Measurements from ENCODE around the gene LIMS2.

Gene LIMS2

DNA sequence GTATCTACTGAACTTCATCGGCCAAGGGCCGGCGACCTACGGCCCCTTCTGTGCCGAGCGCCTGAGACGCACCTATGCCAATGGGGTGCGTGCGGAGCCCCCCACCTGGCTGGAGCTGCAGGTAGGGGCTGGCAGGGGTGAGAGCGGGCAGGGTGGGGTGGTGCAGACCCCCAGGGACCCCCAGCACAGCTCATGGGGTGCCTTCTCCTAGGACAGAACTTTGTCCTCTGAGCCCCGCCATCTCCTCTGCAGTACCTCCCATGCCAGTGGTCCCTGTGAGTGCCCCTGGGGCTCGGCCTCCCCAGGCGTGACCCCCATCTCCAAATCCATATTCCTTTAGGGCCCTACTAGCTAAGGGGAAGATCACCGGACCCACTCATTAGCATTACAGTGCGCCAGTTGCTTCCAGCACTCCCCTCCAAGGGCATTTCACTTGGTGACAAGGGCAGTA, 53.3 kb downstream of the LIMS2 start:
- no peak overlapping the region for H3K9ac ChIP-seq (ENCODE audit: low read length)
- H3K36me3 ChIP-seq (ENCODE audit: control insufficient read depth, insufficient read depth, low read length), result no peaks in the 10 kb centered on the region
- no peak overlapping the region for H3K27ac ChIP-seq (ENCODE audit: low read depth, low read length)
- no peaks in the 10 kb centered on the region for H3K9me3 ChIP-seq (ENCODE audit: control insufficient read depth, insufficient read depth, low read depth, low read length)
- no peaks in the 10 kb centered on the region for H3K4me1 ChIP-seq (ENCODE audit: control insufficient read depth, insufficient read depth, low read length)
- H3K4me3 ChIP-seq (ENCODE audit: low read depth, low read length), result no peak overlapping the region
- no peaks in the 10 kb centered on the region for H3K27me3 ChIP-seq (ENCODE audit: control insufficient read depth, insufficient read depth, low read length)

DNA sequence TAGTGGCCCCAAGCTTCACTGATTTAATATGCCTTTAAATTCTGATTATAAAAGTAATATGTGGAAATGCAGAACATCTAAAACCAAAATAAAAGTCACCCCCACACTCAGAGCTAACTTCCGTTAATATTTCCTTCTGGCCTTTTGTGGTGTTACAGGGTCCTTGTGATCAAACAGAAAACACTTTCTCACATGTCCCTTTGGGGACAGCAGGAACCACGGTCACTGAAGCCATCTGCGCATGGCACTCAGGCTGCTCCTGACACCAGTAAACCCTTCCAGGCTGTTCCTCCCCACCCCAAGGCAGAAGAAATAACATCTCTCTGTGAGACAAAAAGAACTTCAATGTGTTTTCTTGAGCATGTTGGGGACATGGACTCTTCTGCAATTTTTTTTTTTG, 54.5 kb downstream of the LIMS2 start:
- no peak overlapping the region for H3K4me3 ChIP-seq (ENCODE audit: low read depth, low read length)
- H3K9ac ChIP-seq (ENCODE audit: low read length), result no peak overlapping the region
- H3K27me3 ChIP-seq (ENCODE audit: control insufficient read depth, insufficient read depth, low read length), result no peaks in the 10 kb centered on the region
- H3K9me3 ChIP-seq (ENCODE audit: control insufficient read depth, insufficient read depth, low read depth, low read length), result no peaks in the 10 kb centered on the region
- no peaks in the 10 kb centered on the region for H3K36me3 ChIP-seq (ENCODE audit: control insufficient read depth, insufficient read depth, low read length)
- no peak overlapping the region for H3K27ac ChIP-seq (ENCODE audit: low read depth, low read length)
- no peaks in the 10 kb centered on the region for H3K4me1 ChIP-seq (ENCODE audit: control insufficient read depth, insufficient read depth, low read length)

DNA sequence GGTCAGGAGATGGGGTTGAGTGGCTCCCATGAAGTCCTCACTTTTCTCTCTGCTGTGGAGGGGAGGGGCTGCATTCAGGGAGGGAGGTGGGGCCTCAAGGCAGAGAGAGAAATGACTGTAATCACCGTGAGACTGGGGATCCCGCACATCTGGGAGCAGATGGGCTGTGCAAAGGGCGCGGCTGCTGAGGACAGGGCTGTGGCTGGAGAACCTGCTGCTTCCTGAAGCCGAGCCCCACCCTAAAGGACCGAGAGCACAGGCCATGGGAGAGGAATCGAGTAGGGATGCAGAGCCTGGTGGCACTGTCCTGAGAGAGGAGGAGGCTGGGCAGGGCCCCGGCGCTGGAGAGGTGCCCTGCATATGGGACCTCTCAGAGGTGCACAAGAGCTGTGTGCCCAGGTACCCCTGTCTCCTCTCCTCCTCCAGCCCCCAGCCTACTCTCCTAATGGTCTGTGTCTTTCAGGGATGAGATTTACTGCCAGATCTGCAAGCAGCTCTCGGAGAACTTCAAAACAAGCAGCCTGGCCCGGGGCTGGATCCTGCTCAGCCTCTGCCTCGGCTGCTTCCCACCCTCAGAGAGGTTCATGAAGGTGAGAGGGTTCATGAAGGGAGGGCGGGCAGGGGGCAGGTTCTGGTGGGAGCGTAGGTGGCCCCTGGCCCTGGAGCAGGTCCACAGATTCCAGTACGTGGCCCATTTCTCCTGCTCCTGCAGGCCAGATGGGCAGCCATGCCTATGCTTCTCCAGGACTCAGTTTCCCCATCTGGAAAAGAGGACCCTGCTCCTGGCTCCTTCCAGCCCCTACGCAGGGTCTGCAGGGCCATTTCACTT, 55.2 kb downstream of the LIMS2 start:
- Histone ChIP-seq H3K4me1 (ENCODE audit: control insufficient read depth, insufficient read depth, low read length) (no peaks in the 10 kb centered on the region), H3K9me3 (ENCODE audit: control insufficient read depth, insufficient read depth, low read depth, low read length) (no peaks in the 10 kb centered on the region), H3K9ac (ENCODE audit: low read length) (no peak overlapping the region), H3K4me3 (ENCODE audit: low read depth, low read length) (no peak overlapping the region), H3K27me3 (ENCODE audit: control insufficient read depth, insufficient read depth, low read length) (no peaks in the 10 kb centered on the region), H3K27ac (ENCODE audit: low read depth, low read length) (no peak overlapping the region), H3K36me3 (ENCODE audit: control insufficient read depth, insufficient read depth, low read length) (no peaks in the 10 kb centered on the region)

DNA sequence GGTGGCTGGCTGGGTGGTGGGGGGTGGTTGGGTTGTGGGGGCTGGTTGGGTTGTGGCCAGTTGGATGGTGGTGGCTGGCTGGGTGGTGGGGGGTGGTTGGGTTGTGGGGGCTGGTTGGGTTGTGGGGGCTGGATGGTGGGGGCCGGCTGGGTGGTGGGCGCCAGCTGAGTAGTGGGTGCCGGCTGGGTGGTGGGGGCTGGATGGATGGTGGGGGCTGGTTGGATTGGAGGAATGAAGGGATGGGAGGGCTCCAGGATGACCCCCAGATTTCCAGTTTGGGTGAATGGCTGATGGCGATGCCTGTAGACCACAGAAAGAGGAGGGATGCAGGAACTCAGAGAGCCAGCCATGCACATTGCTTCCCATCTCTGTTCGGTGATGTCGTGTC, 56.1 kb downstream of the LIMS2 start:
- no peaks in the 10 kb centered on the region for H3K27me3 ChIP-seq (ENCODE audit: control insufficient read depth, insufficient read depth, low read length)
- H3K27ac ChIP-seq (ENCODE audit: low read depth, low read length), result no peak overlapping the region
- H3K9me3 ChIP-seq (ENCODE audit: control insufficient read depth, insufficient read depth, low read depth, low read length), result 0 out of 2 replicates have a peak, but pooled peaks cover 2% of the 10 kb centered on the region
- H3K9ac ChIP-seq (ENCODE audit: low read length), result no peak overlapping the region
- no peak overlapping the region for H3K4me3 ChIP-seq (ENCODE audit: low read depth, low read length)
- no peaks in the 10 kb centered on the region for H3K36me3 ChIP-seq (ENCODE audit: control insufficient read depth, insufficient read depth, low read length)
- no peaks in the 10 kb centered on the region for H3K4me1 ChIP-seq (ENCODE audit: control insufficient read depth, insufficient read depth, low read length)

DNA sequence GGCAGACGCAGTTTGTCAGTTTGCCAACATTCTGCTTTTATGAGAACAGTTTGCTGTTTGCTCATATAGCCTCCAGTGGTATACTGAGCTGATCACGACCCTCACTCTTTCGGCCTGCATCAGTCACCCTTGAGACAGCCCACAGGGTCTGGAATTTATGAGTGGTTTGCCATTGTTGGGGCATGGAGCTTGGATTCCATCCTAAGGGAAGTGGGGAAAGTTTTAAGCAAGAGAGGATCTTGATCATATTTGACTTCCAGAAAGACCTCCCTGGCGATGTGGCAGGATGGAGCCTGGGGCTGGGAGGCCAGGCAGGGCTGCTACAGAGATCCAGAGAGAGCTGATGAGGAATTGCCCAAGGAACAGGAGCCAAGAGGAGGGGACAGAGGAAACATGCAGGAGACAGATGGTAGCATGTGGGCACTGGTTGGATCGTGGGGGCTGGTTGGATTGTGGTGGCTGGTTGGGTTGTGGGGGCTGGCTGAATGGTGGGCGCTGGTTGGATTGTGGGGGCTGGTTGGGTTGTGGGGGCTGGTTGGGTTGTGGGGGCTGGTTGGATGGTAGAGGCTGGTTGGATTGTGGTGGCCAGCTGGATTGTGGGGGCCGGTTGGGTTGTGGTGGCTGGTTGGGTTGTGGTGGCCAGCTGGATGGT, 56.7 kb downstream of the LIMS2 start:
- Histone ChIP-seq H3K4me1 (ENCODE audit: control insufficient read depth, insufficient read depth, low read length) (no peaks in the 10 kb centered on the region), H3K36me3 (ENCODE audit: control insufficient read depth, insufficient read depth, low read length) (no peaks in the 10 kb centered on the region), H3K9ac (ENCODE audit: low read length) (no peak overlapping the region), H3K9me3 (ENCODE audit: control insufficient read depth, insufficient read depth, low read depth, low read length) (peaks cover 6% of the 10 kb centered on the region; the same call in 1 of the 2 replicates), H3K27ac (ENCODE audit: low read depth, low read length) (no peak overlapping the region), H3K4me3 (ENCODE audit: low read depth, low read length) (no peak overlapping the region), H3K27me3 (ENCODE audit: control insufficient read depth, insufficient read depth, low read length) (no peaks in the 10 kb centered on the region)

DNA sequence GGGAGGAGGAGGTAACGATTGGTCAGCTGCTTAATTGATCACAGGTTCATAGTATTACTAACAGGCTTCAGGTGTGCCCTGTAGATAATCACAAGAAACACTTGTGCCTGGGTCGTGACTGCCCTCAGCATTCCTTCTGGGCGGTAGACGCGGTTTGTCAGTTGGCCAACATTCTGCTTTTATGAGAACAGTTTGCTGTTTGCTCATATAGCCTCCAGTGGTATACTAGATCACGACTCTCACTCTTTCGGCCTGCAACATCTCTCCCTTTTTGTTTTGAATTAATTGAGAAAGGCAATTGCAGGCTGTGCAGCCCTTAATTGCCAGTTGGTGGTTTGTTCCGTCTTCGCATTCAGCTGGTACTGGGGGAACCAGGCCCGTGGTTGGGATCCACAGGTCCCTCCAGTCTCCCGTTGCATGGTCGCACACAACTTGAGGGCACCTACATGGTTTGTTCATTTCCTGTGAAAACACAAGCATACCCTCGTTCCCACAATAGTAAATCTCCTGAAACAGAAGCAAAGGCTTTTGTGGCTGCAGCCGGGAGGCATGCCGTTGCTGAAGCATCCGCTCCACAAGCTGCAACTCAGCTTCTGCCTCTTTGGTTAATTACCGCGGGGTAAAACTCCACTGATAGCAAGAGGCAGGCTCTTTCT, 59.7 kb downstream of the LIMS2 start:
- no peak overlapping the region for H3K4me3 ChIP-seq (ENCODE audit: low read depth, low read length)
- H3K27me3 ChIP-seq (ENCODE audit: control insufficient read depth, insufficient read depth, low read length), result no peaks in the 10 kb centered on the region
- peaks cover 14% of the 10 kb centered on the region; the same call in 1 of the 2 replicates for H3K9me3 ChIP-seq (ENCODE audit: control insufficient read depth, insufficient read depth, low read depth, low read length)
- no peaks in the 10 kb centered on the region for H3K4me1 ChIP-seq (ENCODE audit: control insufficient read depth, insufficient read depth, low read length)
- H3K36me3 ChIP-seq (ENCODE audit: control insufficient read depth, insufficient read depth, low read length), result no peaks in the 10 kb centered on the region
- H3K27ac ChIP-seq (ENCODE audit: low read depth, low read length), result no peak overlapping the region
- no peak overlapping the region for H3K9ac ChIP-seq (ENCODE audit: low read length)

DNA sequence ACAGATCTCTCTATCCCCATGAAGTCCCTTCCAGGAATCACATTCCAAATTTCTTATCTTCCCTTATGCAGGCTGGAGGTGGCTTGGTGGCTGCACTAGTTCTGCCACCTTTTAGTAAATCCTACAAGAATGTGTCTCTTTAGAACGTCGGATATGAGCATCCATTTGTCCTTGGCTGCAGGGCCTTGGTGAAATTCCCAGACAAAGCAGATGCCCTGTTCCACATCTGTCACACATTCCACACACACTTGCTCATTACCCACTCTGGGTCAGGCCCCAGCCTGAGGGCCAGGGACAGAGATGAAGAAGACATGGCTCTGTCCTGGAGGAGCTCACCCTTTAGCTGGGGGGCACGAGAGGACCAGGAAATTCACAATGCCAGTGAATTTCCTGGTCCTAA, 60.6 kb downstream of the LIMS2 start:
- H3K4me1 ChIP-seq (ENCODE audit: control insufficient read depth, insufficient read depth, low read length), result no peaks in the 10 kb centered on the region
- no peak overlapping the region for H3K27ac ChIP-seq (ENCODE audit: low read depth, low read length)
- H3K36me3 ChIP-seq (ENCODE audit: control insufficient read depth, insufficient read depth, low read length), result no peaks in the 10 kb centered on the region
- H3K9me3 ChIP-seq (ENCODE audit: control insufficient read depth, insufficient read depth, low read depth, low read length), result peaks cover 14% of the 10 kb centered on the region; the same call in 1 of the 2 replicates
- no peak overlapping the region for H3K4me3 ChIP-seq (ENCODE audit: low read depth, low read length)
- H3K27me3 ChIP-seq (ENCODE audit: control insufficient read depth, insufficient read depth, low read length), result no peaks in the 10 kb centered on the region
- H3K9ac ChIP-seq (ENCODE audit: low read length), result no peak overlapping the region

DNA sequence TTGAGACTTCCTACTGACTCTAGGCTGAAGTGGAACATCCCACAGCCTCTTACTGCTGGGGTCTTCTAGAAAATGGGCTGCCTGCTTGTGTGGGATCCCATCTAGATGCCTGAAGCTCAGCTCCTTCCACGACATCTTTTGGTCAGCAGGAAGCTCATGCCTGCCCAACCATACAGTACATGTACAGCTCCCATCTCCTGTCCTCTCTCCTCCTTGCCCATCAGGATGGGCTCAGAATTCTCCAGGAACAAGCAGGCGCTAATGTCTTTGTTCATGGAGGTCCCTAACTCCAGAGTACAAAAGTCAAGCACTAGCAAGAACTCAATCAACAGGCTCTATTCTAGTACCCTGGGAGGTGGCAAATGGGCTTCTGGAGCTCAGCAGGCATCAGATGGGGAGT, 61.1 kb downstream of the LIMS2 start:
- Histone ChIP-seq H3K9me3 (ENCODE audit: control insufficient read depth, insufficient read depth, low read depth, low read length) (peaks cover 14% of the 10 kb centered on the region; the same call in 1 of the 2 replicates), H3K36me3 (ENCODE audit: control insufficient read depth, insufficient read depth, low read length) (no peaks in the 10 kb centered on the region), H3K27ac (ENCODE audit: low read depth, low read length) (no peak overlapping the region), H3K4me3 (ENCODE audit: low read depth, low read length) (no peak overlapping the region), H3K4me1 (ENCODE audit: control insufficient read depth, insufficient read depth, low read length) (no peaks in the 10 kb centered on the region), H3K9ac (ENCODE audit: low read length) (no peak overlapping the region), H3K27me3 (ENCODE audit: control insufficient read depth, insufficient read depth, low read length) (no peaks in the 10 kb centered on the region; the same call in 1 of the 2 replicates)

DNA sequence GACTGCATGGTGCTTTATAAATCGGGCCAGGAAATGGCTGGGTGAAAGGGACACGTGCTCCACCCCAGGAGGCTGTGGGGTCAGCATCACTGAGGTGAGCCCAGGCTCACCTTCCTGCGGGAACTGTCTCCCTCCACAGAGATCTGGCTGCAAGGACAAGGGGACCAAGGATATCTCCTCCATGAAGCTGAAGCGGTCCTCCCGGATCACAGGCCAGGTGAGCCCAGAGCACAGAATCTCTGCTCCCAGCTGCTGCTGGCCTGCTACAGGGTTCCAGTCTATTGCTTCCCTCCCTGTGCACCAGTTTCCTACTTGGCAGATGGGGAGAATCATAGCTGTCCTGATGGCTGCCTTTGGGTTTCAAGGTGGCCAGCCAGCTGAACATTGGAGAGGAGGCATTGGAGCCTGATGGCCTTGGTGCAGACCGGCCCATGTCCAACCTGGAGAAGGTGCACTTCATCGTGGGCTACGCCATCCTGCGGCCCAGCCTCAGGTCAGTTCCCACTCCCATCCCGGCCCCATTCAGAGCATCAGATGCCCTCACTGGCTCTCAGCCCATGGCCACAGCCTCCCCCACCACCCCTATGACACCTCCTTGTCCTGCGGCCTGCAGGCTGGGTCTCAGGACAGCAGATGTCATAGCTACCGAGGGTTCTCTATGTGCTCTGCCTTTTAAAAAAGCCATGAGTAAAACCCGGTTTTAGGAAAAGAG, 63.1 kb downstream of the LIMS2 start:
- H3K27me3 ChIP-seq (ENCODE audit: control insufficient read depth, insufficient read depth, low read length), result no peaks in the 10 kb centered on the region; the same call in 1 of the 2 replicates
- H3K27ac ChIP-seq (ENCODE audit: low read depth, low read length), result no peak overlapping the region
- no peak overlapping the region for H3K4me3 ChIP-seq (ENCODE audit: low read depth, low read length)
- H3K9ac ChIP-seq (ENCODE audit: low read length), result no peak overlapping the region
- no peaks in the 10 kb centered on the region for H3K36me3 ChIP-seq (ENCODE audit: control insufficient read depth, insufficient read depth, low read length)
- H3K9me3 ChIP-seq (ENCODE audit: control insufficient read depth, insufficient read depth, low read depth, low read length), result peaks cover 14% of the 10 kb centered on the region; the same call in 1 of the 2 replicates
- no peaks in the 10 kb centered on the region for H3K4me1 ChIP-seq (ENCODE audit: control insufficient read depth, insufficient read depth, low read length)

DNA sequence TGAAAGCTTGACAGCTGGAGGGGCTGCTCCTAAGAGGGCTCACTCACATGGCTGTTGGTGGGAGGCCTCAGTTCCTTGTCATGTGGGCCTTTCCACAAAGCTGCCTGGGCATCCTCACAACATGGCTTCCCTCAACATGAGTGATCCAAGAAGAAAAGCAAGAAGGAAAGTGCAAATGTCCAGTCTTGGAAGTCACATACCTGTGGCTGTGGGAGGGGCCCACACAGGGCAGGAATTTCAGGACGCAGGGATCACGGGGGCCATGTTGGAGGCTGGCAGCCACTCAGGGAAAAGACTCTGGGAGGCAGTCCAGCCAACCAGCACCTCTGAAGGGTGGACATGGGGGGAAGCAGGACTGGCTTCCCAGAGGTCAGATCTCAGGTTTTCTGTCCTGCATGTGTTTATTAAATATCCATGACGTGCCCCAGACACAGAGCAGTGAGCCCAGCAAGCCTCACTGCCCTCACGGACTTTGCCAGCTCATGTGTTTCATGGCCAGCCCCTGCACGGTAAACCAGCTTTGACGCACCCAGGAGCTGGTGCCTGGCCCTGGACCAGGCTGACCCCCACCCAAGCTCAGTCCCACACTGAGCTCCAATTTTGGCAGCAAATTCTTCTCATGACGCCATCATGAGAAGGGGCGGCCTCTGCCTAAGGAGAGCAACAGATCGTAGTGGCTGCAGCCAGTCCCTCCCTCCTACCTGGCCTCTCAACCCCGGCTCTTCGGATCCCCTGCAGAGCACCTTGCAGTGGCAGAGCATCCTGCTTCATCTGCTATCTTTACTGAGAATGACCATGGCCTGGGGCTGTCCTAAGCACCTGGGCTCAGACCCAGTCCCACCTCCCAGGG, 64.0 kb downstream of the LIMS2 start:
- Histone ChIP-seq H3K9me3 (ENCODE audit: control insufficient read depth, insufficient read depth, low read depth, low read length) (peaks cover 14% of the 10 kb centered on the region; the same call in 1 of the 2 replicates), H3K27ac (ENCODE audit: low read depth, low read length) (no peak overlapping the region), H3K27me3 (ENCODE audit: control insufficient read depth, insufficient read depth, low read length) (no peaks in the 10 kb centered on the region; the same call in 1 of the 2 replicates), H3K4me3 (ENCODE audit: low read depth, low read length) (no peak overlapping the region), H3K36me3 (ENCODE audit: control insufficient read depth, insufficient read depth, low read length) (no peaks in the 10 kb centered on the region), H3K9ac (ENCODE audit: low read length) (no peak overlapping the region), H3K4me1 (ENCODE audit: control insufficient read depth, insufficient read depth, low read length) (no peaks in the 10 kb centered on the region)
